Esophagus muscularis mucosa (tissue), 3 donors: ENCODE measurements around the gene CDC42BPA.

Source experiments
- CTCF ChIP-seq, 3 experiments: fragments of 200-600 bp in 2 of 3; fragments of 450-650 bp in 1 of 3; sonication (generic) in 2 of 3; IDR thresholded peaks; one replicate each; pipeline ENCODE4 v1.5.1; 2017 to 2019; ENCODE audit warnings: antibody characterized with exemption in 3 of 3, mild to moderate bottlenecking in 2 of 3, moderate library complexity in 1 of 3
- POLR2A ChIP-seq: fragments of 450-650 bp; IDR thresholded peaks from one replicate; pipeline ENCODE4 v1.6.1; 2017; ENCODE audit warnings: antibody characterized with exemption, moderate library complexity, mild to moderate bottlenecking, low read depth

- no peak for TF ChIP-seq CTCF (IDR thresholded peaks at IDR 0.05)
- no peak for TF ChIP-seq POLR2A
These were observed 177.9 kb downstream of the CDC42BPA start for GRCh38 chr1:227140376-227140775.
